Stimulated activated CD8-positive, alpha-beta memory T cell treated with anti-CD3 and anti-CD28 coated beads, Interleukin-12 subunit alpha, Interleukin-12 subunit beta, amount 100 ng/mL, for 24 hours (primary cell): Measurements from ENCODE around the gene HSPB6.
"Not testable (repeated sequence)": the region's sequence is repeated elsewhere in the genome, so short reads cannot be mapped to it uniquely, and the experiment has no call there.

Source experiments
- DNase-seq: peaks from one replicate; pipeline ENCODE4 v3.0.0-alpha.2; 2020; ENCODE audit errors: extremely low read depth

The HSPB6 gene

GRCh38 chr19:35731779-35732405, 24.9 kb downstream of the HSPB6 start:
- no peak for DNase-seq

DNA sequence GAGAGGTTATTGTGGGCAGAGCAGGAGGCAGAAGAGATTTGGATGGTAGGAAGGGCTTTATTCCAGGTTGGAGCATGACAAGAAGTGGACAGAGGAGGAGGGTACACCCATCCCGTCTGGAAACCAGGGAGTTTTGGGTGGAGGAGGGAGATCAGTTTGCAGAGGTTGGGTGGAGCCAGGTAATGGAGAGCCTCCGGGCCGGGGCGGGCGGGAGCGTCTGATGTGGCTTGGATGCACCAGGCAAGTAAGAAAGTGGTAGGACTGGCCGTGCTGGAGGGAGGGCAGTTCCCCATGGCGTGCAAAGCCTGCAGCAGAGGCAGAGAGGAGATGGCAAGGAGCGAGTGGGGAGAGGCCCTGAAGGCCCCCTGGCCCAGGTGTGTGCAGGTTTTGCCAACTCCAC, 25.5 kb downstream of the HSPB6 start:
- DNase-seq = no peak

GRCh38 chr19:35730326-35730725, 26.5 kb downstream of the HSPB6 start:
- DNase-seq = no peak

DNA sequence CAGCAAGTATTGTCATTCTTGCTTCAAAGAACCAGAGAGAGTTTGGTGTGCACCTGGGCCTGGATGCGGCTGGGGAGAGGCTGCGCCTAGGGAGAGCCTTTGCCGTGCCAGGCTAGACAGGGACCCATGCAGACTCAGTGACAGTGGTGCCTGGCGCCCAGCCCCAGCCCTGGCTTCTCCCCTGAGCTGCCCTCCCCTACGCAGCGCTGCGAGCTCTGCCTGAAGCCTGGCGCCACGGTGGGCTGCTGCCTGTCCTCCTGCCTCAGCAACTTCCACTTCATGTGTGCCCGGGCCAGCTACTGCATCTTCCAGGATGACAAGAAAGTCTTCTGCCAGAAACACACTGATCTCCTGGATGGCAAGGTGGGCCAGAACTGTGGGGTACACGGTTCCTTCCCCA, 27.1 kb downstream of the HSPB6 start:
- no peak for DNase-seq

DNA sequence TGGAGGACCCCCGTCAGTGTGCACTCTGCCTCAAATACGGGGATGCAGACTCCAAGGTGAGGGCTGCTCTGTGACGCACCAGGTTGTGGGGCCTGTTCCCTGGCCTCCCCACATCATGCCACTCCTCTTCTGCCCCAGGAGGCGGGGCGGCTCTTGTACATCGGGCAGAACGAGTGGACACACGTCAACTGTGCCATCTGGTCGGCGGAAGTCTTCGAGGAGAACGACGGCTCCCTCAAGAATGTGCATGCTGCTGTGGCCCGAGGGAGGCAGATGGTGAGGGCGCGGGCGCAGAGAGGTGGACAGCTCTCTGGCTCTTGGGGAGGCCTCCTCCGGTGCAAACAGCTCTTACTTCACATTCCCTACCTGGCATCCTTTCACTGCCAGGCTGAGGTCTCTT, 27.8 kb downstream of the HSPB6 start:
- no peak for DNase-seq

DNA sequence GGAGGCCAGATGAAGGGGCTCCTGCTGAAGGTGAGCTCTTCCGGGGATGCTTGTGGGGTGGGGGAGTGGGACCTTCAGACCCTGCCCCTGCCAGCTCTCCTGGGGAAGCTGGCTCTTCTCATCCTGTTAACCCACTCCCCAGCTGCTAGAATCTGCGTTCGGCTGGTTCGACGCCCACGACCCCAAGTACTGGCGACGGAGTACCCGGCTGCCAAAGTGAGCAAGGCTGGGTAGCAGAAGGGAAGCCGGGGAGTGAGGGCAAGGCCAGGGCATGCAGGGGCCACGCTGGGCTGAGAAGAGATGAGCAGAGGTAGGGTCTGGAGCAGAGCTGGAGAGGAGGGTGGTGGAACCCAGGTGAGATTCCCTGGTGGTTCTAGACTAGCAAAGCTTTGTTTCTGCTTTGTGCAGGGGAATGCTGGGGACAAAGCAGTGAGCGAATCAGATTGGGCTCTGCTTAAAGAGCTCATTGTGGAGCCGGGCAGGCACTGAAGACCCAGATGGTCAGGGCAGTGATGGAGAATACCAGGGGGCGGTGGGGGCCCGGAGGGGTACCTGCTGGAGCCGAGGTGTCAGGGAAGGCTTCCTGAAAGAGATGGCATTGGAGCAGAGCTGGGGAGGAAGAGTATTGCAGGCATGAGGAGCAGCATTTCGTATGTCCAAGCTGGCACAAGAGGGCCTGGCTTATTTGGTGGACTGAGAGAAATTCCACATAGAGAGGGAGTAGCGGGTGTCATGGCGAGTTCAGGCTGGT, 28.7 kb downstream of the HSPB6 start:
- DNase-seq = no peak

GRCh38 chr19:35727053-35727955, 29.5 kb downstream of the HSPB6 start:
- DNase-seq = no peak

GRCh38 chr19:35725216-35725861, 31.5 kb downstream of the HSPB6 start:
- DNase-seq = no peak

DNA sequence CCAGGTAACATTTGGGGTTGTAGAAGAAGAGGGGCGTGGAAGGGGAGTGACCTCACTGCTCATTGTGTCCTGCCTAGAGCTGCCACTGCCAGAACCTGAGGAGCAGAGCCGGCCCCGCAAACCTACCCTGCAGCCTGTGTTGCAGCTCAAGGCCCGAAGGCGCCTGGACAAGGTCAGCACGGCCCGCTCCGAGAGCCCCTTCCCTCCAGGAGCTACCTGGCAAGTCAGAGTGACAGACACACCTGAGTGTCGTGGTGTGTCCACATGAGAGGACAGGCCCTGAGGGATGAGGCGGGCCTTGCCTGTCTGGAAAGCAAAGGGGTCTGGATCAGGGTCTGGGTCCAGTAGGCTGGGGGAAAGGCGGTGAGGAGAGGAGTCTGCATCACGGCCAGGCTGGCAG, 32.3 kb downstream of the HSPB6 start:
- no peak for DNase-seq

DNA sequence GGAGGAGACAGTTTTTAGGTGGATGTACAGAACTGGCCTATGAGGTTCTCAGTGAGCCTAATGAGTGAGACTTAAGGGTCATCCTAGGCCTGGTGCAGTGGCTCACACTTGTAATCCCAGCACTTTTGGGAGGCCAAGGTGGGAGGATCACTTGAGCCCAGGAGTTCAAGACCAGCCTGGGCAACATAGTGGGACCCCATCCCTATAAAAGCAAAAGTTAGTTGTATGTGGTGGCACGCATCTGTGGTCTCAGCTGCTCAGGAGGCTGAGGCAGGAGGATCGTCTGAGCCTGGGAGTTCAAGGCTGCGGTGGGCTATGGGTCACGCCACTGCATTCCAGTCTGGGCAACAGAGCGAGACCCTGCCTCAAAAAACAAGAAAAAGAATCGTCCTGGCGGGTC, 32.7 kb downstream of the HSPB6 start:
- DNase-seq = not testable (repeated sequence)

DNA sequence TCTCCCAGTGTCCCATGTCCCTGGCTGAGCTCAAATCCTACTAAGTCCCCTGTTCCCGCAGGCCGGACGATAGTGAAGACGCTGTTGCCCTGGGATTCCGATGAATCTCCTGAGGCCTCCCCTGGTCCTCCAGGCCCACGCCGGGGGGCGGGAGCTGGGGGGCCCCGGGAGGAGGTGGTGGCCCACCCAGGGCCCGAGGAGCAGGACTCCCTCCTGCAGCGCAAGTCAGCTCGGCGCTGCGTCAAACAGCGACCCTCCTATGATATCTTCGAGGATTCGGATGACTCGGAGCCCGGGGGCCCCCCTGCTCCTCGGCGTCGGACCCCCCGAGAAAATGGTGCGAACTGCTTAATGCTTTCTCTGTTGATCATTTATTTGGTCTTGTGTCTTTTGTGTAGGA, 33.2 kb downstream of the HSPB6 start:
- no peak for DNase-seq

DNA sequence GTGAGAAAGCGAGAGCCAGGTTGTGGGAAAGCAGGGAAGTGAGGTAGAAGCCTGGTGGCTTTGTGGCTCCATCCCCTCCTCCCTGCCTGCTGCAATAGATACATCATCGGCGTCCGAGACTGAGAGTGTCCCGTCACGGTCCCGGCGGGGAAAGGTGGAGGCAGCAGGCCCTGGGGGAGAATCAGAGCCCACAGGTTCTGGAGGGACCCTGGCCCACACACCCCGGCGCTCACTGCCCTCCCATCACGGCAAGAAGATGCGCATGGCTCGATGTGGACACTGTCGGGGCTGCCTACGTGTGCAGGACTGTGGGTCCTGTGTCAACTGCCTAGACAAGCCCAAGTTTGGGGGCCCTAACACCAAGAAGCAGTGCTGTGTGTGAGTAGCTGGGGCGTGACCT, 33.9 kb downstream of the HSPB6 start:
- no peak for DNase-seq

- DNase-seq = no peak
Measured at GRCh38 chr19:35722461-35722860, 34.4 kb downstream of the HSPB6 start.

DNA sequence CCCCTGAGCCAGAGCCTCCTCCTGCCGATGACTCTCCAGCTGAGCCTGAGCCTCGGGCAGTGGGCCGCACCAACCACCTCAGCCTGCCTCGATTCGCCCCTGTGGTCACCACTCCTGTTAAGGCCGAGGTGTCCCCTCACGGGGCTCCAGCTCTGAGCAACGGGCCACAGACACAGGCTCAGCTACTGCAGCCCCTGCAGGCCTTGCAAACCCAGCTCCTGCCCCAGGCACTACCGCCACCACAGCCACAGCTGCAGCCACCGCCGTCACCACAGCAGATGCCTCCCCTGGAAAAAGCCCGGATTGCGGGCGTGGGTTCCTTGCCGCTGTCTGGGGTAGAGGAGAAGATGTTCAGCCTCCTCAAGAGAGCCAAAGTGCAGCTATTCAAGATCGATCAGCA, 35.5 kb downstream of the HSPB6 start:
- DNase-seq = no peak

DNA sequence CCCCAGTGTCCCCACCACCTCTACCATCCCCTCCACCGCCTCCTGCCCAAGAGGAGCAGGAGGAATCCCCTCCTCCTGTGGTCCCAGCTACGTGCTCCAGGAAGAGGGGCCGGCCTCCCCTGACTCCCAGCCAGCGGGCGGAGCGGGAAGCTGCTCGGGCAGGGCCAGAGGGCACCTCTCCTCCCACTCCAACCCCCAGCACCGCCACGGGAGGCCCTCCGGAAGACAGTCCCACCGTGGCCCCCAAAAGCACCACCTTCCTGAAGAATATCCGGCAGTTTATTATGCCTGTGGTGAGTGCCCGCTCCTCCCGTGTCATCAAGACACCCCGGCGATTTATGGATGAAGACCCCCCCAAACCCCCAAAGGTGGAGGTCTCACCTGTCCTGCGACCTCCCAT, 36.2 kb downstream of the HSPB6 start:
- no peak for DNase-seq

DNA sequence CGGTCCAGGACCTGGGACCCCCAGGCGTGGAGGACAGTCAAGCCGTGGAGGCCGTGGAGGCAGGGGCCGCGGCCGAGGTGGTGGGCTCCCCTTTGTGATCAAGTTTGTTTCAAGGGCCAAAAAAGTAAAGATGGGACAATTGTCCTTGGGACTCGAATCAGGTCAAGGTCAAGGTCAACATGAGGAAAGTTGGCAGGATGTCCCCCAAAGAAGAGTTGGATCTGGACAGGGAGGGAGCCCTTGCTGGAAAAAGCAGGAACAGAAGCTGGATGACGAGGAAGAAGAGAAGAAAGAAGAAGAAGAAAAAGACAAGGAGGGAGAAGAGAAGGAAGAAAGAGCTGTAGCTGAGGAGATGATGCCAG, 36.7 kb downstream of the HSPB6 start:
- no peak for DNase-seq

- no peak for DNase-seq
Measured at GRCh38 chr19:35719402-35720162, 37.2 kb downstream of the HSPB6 start.

- DNase-seq = no peak
Measured at GRCh38 chr19:35718345-35719041, 38.3 kb downstream of the HSPB6 start.

GRCh38 chr19:35717665-35718344, 39.0 kb downstream of the HSPB6 start, which contains the start of gene KMT2B:
Gene KMT2B, plus strand, starts transcription at chr19:35718003. Its CDS starts 16 bp downstream, at chr19:35718019.
- no peak for DNase-seq
